ENCODE results near the gene ZSCAN1. TPM values are rescaled to one million over a fixed set of nuclear protein-coding genes. Genes with fewer than 3 reads are reported as not detected.

The ZSCAN1 gene
- total and polyA plus RNA-seq, 10 of the 15 experiments (the other 5 are each of a cell fraction or from before 2014, with no cell fraction given): not detected

DNA sequence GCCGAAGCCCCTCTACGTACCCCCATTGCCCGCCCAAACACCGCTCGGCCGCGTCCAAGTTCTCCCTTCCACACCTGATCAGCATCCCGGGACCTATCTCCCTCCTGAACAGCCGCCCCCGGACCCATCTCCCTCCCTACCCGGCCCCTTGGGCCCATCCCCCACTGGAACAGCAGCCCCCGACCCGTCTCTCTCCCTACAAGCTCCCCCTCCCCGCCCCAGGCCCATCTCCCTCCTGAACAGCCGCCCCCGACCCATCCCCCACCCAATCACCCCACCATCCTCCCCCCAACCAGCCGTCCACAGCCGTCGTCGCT is 610 bp downstream of the ZSCAN1 start (continued):
- TF ChIP-seq ZZZ3 (IDR thresholded peaks at IDR 0.05; ENCODE audit: control insufficient read depth, insufficient read length, low read depth) (no peak), SP1 (IDR thresholded peaks at IDR 0.05; ENCODE audit: low read depth, low read length) (no peak), YY1 (IDR thresholded peaks at IDR 0.05; ENCODE audit: low read depth, low read length) (no peak)
- TF ChIP-seq, protein P1, sequence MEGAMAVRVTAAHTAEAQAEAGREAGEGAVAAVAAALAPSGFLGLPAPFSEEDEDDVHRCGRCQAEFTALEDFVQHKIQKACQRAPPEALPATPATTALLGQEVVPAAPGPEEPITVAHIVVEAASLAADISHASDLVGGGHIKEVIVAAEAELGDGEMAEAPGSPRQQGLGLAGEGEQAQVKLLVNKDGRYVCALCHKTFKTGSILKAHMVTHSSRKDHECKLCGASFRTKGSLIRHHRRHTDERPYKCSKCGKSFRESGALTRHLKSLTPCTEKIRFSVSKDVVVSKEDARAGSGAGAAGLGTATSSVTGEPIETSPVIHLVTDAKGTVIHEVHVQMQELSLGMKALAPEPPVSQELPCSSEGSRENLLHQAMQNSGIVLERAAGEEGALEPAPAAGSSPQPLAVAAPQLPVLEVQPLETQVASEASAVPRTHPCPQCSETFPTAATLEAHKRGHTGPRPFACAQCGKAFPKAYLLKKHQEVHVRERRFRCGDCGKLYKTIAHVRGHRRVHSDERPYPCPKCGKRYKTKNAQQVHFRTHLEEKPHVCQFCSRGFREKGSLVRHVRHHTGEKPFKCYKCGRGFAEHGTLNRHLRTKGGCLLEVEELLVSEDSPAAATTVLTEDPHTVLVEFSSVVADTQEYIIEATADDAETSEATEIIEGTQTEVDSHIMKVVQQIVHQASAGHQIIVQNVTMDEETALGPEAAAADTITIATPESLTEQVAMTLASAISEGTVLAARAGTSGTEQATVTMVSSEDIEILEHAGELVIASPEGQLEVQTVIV (IDR thresholded peaks at IDR 0.05; ENCODE audit: borderline replicate concordance, partially characterized antibody): no peak

- H2AFZ ChIP-seq (ENCODE audit: control insufficient read depth, low read depth, low read length): no peak overlapping the region
- WGBS (ENCODE audit: insufficient coverage, insufficient replicate concordance, low lambda C conversion rate, missing lambda C conversion rate): 31% methylated on average over 8 of the region's 8 CpGs
- FAIRE-seq (no peak), ATAC-seq (no peak), DNase-seq (ENCODE audit: low read depth, low spot score) (no peak)
- ChIA-PET POLR2A (no interaction called here), RAD21 (ENCODE audit: unreplicated experiment) (no interaction called here), SMC1A (ENCODE audit: uncharacterized antibody, unreplicated experiment) (no interaction called here), CTCF (no interaction called here)
- in situ Hi-C loops (cut with MboI) (no loop called here), intact Hi-C loops (cut with micrococcal nuclease; ENCODE audit: unreplicated experiment) (no loop called here)
- no peaks in the 10 kb centered on the region for H3K27me3 ChIP-seq (replicated peaks in 1 of 2; ENCODE audit: control insufficient read depth in 2 of 2, insufficient read depth in 2 of 2, low read length in 1 of 2)
- H3K79me2 ChIP-seq (ENCODE audit: control insufficient read depth, insufficient read depth, low read length): no peaks in the 10 kb centered on the region
- H3K4me3 ChIP-seq: no peak overlapping the region
- no peaks in the 10 kb centered on the region for H3K36me3 ChIP-seq (ENCODE audit: control insufficient read depth in 2 of 2, insufficient read depth in 2 of 2, low read length in 1 of 2)
- H3K9ac ChIP-seq (ENCODE audit: control insufficient read depth, insufficient read depth, low read length): no peak overlapping the region
- H3K9me3 ChIP-seq (replicated peaks; ENCODE audit: control insufficient read depth, insufficient read depth, low read length): peaks cover 3% of the 10 kb centered on the region; the same call in 1 of the 3 replicates
- no peak overlapping the region for H3K27ac ChIP-seq (ENCODE audit: control insufficient read depth, insufficient read depth)
- TF ChIP-seq, protein P2, sequence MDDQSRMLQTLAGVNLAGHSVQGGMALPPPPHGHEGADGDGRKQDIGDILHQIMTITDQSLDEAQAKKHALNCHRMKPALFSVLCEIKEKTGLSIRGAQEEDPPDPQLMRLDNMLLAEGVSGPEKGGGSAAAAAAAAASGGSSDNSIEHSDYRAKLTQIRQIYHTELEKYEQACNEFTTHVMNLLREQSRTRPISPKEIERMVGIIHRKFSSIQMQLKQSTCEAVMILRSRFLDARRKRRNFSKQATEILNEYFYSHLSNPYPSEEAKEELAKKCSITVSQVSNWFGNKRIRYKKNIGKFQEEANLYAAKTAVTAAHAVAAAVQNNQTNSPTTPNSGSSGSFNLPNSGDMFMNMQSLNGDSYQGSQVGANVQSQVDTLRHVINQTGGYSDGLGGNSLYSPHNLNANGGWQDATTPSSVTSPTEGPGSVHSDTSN (IDR thresholded peaks at IDR 0.05; ENCODE audit: insufficient replicate concordance, low read depth, low read length): no peak
- TF ChIP-seq CHD2 (IDR thresholded peaks at IDR 0.05; ENCODE audit: borderline replicate concordance, low read depth, low read length) (no peak), STAT3 (IDR thresholded peaks at IDR 0.05; ENCODE audit: low read depth, low read length) (no peak), IKZF1 (conservative IDR thresholded peaks at IDR 0.05) (no peak)
- no peaks in the 10 kb centered on the region for H3K4me1 ChIP-seq (ENCODE audit: control insufficient read depth, insufficient read depth, low read length)
- no peak overlapping the region for H3K4me2 ChIP-seq (ENCODE audit: control insufficient read depth, insufficient read depth)
- no peaks in the 10 kb centered on the region for H4K20me1 ChIP-seq (ENCODE audit: control insufficient read depth, insufficient read depth)
- no TSS peak for BruUV-seq (replicated peaks)
These were observed 2.0 kb downstream of the ZSCAN1 start for GRCh38 chr19:58035863-58036262.

Data from GM12878 (cell line).